Osteoblast (primary cell): ENCODE results near the gene CCDC66. TPM values are rescaled to one million over a fixed set of nuclear protein-coding genes. Genes with fewer than 3 reads are reported as not detected.

Source experiments
- DNase-seq: peaks from one replicate; pipeline ENCODE4 v3.0.0; 2011; ENCODE audit warnings: low spot score, mixed read lengths; ENCODE audit not compliant: insufficient read length; ENCODE audit errors: missing footprints
- H2AFZ ChIP-seq: 2 replicates; pipeline ENCODE4 v1.6.0; 2011; ENCODE audit warnings: mild to moderate bottlenecking, low read length
- H3K27ac ChIP-seq: 2 replicates; pipeline ENCODE4 v1.5.1; 2011; ENCODE audit warnings: mild to moderate bottlenecking, low read depth, low read length, moderate library complexity
- H3K27me3 ChIP-seq: 2 replicates; pipeline ENCODE4 v1.6.0; 2012; ENCODE audit warnings: mild to moderate bottlenecking, control low read depth, inconsistent platforms, low read length, moderate library complexity; ENCODE audit not compliant: insufficient read depth
- H3K36me3 ChIP-seq: 2 replicates; pipeline ENCODE4 v1.5.1; 2011; ENCODE audit warnings: mild to moderate bottlenecking, low read length, control low read depth, moderate library complexity; ENCODE audit not compliant: insufficient read depth
- H3K4me1 ChIP-seq: 2 replicates; pipeline ENCODE4 v1.5.1; 2011; ENCODE audit warnings: mild to moderate bottlenecking, low read length, control low read depth, moderate library complexity; ENCODE audit not compliant: insufficient read depth
- H3K4me2 ChIP-seq: 2 replicates; pipeline ENCODE4 v1.6.0; 2011; ENCODE audit warnings: mild to moderate bottlenecking, low read length; ENCODE audit not compliant: insufficient read depth
- H3K4me3 ChIP-seq: fragments of 200-600 bp; sonication (generic); 3 replicates; pipeline ENCODE4 v1.5.1; 2012; ENCODE audit warnings: mild to moderate bottlenecking, low read length, inconsistent platforms; ENCODE audit not compliant: insufficient read depth
- H3K79me2 ChIP-seq: 2 replicates; pipeline ENCODE4 v1.6.0; 2012; ENCODE audit warnings: mild to moderate bottlenecking, low read length, control low read depth, inconsistent platforms; ENCODE audit not compliant: insufficient read depth
- H3K9me3 ChIP-seq: 2 replicates; pipeline ENCODE4 v1.5.1; 2011; ENCODE audit warnings: low read depth, low read length, control low read depth
- H4K20me1 ChIP-seq: 2 replicates; pipeline ENCODE4 v1.6.0; 2012; ENCODE audit warnings: mild to moderate bottlenecking, low read length, control low read depth; ENCODE audit not compliant: insufficient read depth
- CTCF ChIP-seq: IDR thresholded peaks from 2 replicates; pipeline ENCODE4 v1.5.1; 2011; ENCODE audit warnings: mild to moderate bottlenecking, low read depth, low read length, moderate library complexity; ENCODE audit errors: extremely low read depth
- total RNA-seq: library from RNA; depleted of rRNA; stranded (reverse); fragments of >200 nt; gene quantifications from 2 replicates; pipeline ENCODE4 v1.2.3, GENCODE V29; 2012

Gene CCDC66
- total RNA-seq, 1 donor: 34.7 TPM

DNA sequence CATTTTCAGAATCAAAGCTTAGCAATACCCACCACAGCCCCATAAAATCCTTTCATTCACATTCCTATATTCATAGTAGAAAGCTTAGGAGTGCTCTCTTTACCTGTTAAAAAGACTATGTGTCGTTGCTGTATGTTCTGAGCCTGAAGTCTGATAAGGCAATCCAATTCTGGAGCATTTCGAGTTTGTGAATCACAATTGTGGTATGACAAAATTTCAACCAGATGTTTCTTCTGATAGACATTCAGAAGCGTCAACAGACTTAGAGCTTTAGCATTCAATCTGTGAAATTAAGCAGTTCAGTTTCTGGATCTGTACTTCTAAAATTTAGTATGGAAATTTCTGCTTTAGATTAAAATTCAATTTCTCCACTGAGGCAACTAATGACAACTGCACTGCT lies 67.8 kb downstream of the CCDC66 start:
- Histone ChIP-seq H4K20me1 (no peaks in the 10 kb centered on the region), H3K27me3 (no peaks in the 10 kb centered on the region), H3K27ac (no peak overlapping the region), H3K79me2 (no peaks in the 10 kb centered on the region), H3K4me3 (no peak overlapping the region), H3K4me2 (no peak overlapping the region), H3K36me3 (peaks cover 66% of the 10 kb centered on the region), H3K9me3 (no peaks in the 10 kb centered on the region), H3K4me1 (peaks cover 7% of the 10 kb centered on the region), H2AFZ (no peak overlapping the region)
- TF ChIP-seq CTCF: no peak
- DNase-seq: no peak

- no peak overlapping the region for H3K4me2 ChIP-seq
- DNase-seq: no peak
These were observed 72.1 kb downstream of the CCDC66 start for GRCh38 chr3:56629047-56629446.

DNA sequence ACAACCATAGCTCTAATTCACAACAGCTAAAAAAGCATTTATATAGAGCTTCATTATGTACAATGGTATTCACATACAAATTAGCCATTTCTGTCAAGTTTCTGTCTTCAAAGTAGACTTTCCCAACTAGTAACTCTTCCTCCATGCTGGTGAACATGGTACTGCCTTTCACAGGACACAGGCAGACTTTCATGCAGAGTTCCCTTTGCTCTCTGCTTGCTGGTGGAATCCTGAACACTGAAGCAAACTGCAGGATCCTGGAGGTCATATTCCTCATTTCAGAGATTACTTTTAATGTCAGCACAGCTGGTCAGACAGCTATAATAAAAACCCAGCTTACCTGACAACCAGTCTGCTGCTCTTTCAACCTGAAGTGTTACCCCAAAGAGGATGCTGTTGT lies 72.5 kb downstream of the CCDC66 start:
- no peak for TF ChIP-seq CTCF
- Histone ChIP-seq H3K36me3 (peaks cover 50% of the 10 kb centered on the region), H4K20me1 (no peaks in the 10 kb centered on the region), H3K79me2 (no peaks in the 10 kb centered on the region), H3K27me3 (no peaks in the 10 kb centered on the region), H3K27ac (no peak overlapping the region), H3K4me1 (peaks cover 7% of the 10 kb centered on the region), H2AFZ (no peak overlapping the region), H3K4me3 (no peak overlapping the region), H3K9me3 (no peaks in the 10 kb centered on the region), H3K4me2 (no peak overlapping the region)
- no peak for DNase-seq

More at GRCh38 chr3:56629047-56629446, 72.1 kb downstream of the CCDC66 start:
- Histone ChIP-seq H3K4me1 (peaks cover 7% of the 10 kb centered on the region), H3K9me3 (no peaks in the 10 kb centered on the region), H3K36me3 (peaks cover 53% of the 10 kb centered on the region), H3K27me3 (no peaks in the 10 kb centered on the region), H3K79me2 (no peaks in the 10 kb centered on the region), H3K27ac (no peak overlapping the region), H4K20me1 (no peaks in the 10 kb centered on the region), H3K4me3 (no peak overlapping the region), H2AFZ (no peak overlapping the region)
- TF ChIP-seq CTCF: no peak

GRCh38 chr3:56630966-56631365 lies 74.0 kb downstream of the CCDC66 start:
- Histone ChIP-seq H3K4me3 (no peak overlapping the region), H2AFZ (no peak overlapping the region), H3K79me2 (no peaks in the 10 kb centered on the region), H3K27me3 (no peaks in the 10 kb centered on the region), H4K20me1 (no peaks in the 10 kb centered on the region), H3K27ac (no peak overlapping the region), H3K36me3 (peaks cover 43% of the 10 kb centered on the region), H3K4me2 (no peak overlapping the region), H3K4me1 (peaks cover 2% of the 10 kb centered on the region), H3K9me3 (no peaks in the 10 kb centered on the region)
- no peak for DNase-seq
- TF ChIP-seq CTCF: no peak
